Activated T-helper 1 cell treated with anti-CD3 and anti-CD28 coated beads, Interleukin-12 subunit alpha, Interleukin-12 subunit beta, Interleukin-2, Interleukin-4 antibody, amounts not matched to agents 30 ng/mL and 10 ng/mL and 1 ng/mL, durations not matched to agents 14 hours and 24 hours and 36 hours (primary cell): ENCODE measurements around the gene NEDD8. TPM values are rescaled to one million over a fixed set of nuclear protein-coding genes. Genes with fewer than 3 reads are reported as not detected.
A peak's percentile ranks its signal among the peaks of the same experiment; 100 is the strongest.

ENCODE experiments used
- DNase-seq: peaks from one replicate; pipeline ENCODE4 v3.0.0; 2021; ENCODE audit warnings: low spot score
- H3K27ac Mint-ChIP-seq: one replicate; pipeline ENCODE4 v1.8.0; 2021; ENCODE audit warnings: mild to moderate bottlenecking, mixed read lengths
- H3K27me3 Mint-ChIP-seq: one replicate; pipeline ENCODE4 v1.8.0; 2022; ENCODE audit warnings: mild to moderate bottlenecking, moderate library complexity, mixed read lengths; ENCODE audit not compliant: insufficient read depth
- H3K36me3 Mint-ChIP-seq: one replicate; pipeline ENCODE4 v1.8.0; 2021; ENCODE audit warnings: low read depth, mixed read lengths
- H3K4me1 Mint-ChIP-seq: one replicate; pipeline ENCODE4 v1.8.0; 2021; ENCODE audit warnings: low read depth, mixed read lengths
- H3K4me3 Mint-ChIP-seq: one replicate; pipeline ENCODE4 v1.8.0; 2021; ENCODE audit warnings: mild to moderate bottlenecking, moderate library complexity, mixed read lengths
- H3K9me3 Mint-ChIP-seq: one replicate; pipeline ENCODE4 v1.8.0; 2021; ENCODE audit warnings: mixed read lengths
- intact Hi-C: fragments of 100-400 bp; cut with micrococcal nuclease; formaldehyde crosslinking; loops from one replicate; pipeline ENCODE4 v1.15.1; 2024
- total RNA-seq: library from RNA; stranded (reverse); gene quantifications from 2 replicates; pipeline ENCODE4 v1.2.3, GENCODE V29; 2022

NEDD8 gene
- total RNA-seq, 1 donor from 2014 or later = 185 TPM

- H3K4me1 Mint-ChIP-seq = peaks cover 52% of the 10 kb centered on the region
- peak; percentile 87 for DNase-seq
- H3K27ac Mint-ChIP-seq = peak within 1 kb of the TSS; percentile 96
- peak within 1 kb of the TSS; percentile 93 for H3K4me3 Mint-ChIP-seq
- intact Hi-C loops = loop anchor here (1.0 kb wide), 8 partner anchors 28 to 171 kb away; partner anchors contain the start of genes CHMP4A, DHRS1, GMPR2 and IPO4
- no peaks in the 10 kb centered on the region for H3K9me3 Mint-ChIP-seq
- H3K27me3 Mint-ChIP-seq = no peaks in the 10 kb centered on the region
- peaks cover 12% of the 10 kb centered on the region for H3K36me3 Mint-ChIP-seq
These were observed 39.1 kb upstream of the NEDD8 start, which contains the start of gene RABGGTA for GRCh38 chr14:24271134-24271833. Gene RABGGTA, minus strand, starts transcription at chr14:24271597. Its CDS starts 482 bp downstream, at chr14:24271115.

- H3K4me3 Mint-ChIP-seq = peak overlapping the region; percentile 93
- H3K4me1 Mint-ChIP-seq = peaks cover 52% of the 10 kb centered on the region
- intact Hi-C loops = loop anchor here (1.0 kb wide), 8 partner anchors 28 to 172 kb away; partner anchors contain the start of genes CHMP4A, DHRS1, GMPR2 and IPO4
- H3K36me3 Mint-ChIP-seq = peaks cover 14% of the 10 kb centered on the region
- no peaks in the 10 kb centered on the region for H3K9me3 Mint-ChIP-seq
- no peak for DNase-seq
- H3K27me3 Mint-ChIP-seq = no peaks in the 10 kb centered on the region
- H3K27ac Mint-ChIP-seq = peak overlapping the region; percentile 96
These were observed 38.5 kb upstream of the NEDD8 start for GRCh38 chr14:24270537-24271133.

- peak overlapping the region; percentile 93 for H3K4me3 Mint-ChIP-seq
- intact Hi-C loops = no loop called here
- no peaks in the 10 kb centered on the region for H3K27me3 Mint-ChIP-seq
- H3K9me3 Mint-ChIP-seq = no peaks in the 10 kb centered on the region
- no peak overlapping the region for H3K27ac Mint-ChIP-seq
- peaks cover 14% of the 10 kb centered on the region for H3K36me3 Mint-ChIP-seq
- no peak for DNase-seq
- H3K4me1 Mint-ChIP-seq = peaks cover 49% of the 10 kb centered on the region
These were observed 37.9 kb upstream of the NEDD8 start for GRCh38 chr14:24269910-24270536.

GRCh38 chr14:24269368-24269767, 37.2 kb upstream of the NEDD8 start:
- DNase-seq = no peak
- H3K27me3 Mint-ChIP-seq = no peaks in the 10 kb centered on the region
- peak overlapping the region; percentile 50 for H3K4me3 Mint-ChIP-seq
- H3K36me3 Mint-ChIP-seq = peaks cover 16% of the 10 kb centered on the region
- no peak overlapping the region for H3K27ac Mint-ChIP-seq
- intact Hi-C loops = no loop called here
- H3K4me1 Mint-ChIP-seq = peaks cover 46% of the 10 kb centered on the region
- no peaks in the 10 kb centered on the region for H3K9me3 Mint-ChIP-seq

- Mint-ChIP-seq H3K4me3 (no peak overlapping the region), H3K36me3 (peaks cover 16% of the 10 kb centered on the region), H3K27me3 (no peaks in the 10 kb centered on the region), H3K9me3 (no peaks in the 10 kb centered on the region), H3K4me1 (peaks cover 34% of the 10 kb centered on the region), H3K27ac (no peak overlapping the region)
- no peak for DNase-seq
- intact Hi-C loops = no loop called here
These were observed 36.1 kb upstream of the NEDD8 start for GRCh38 chr14:24268225-24268624.

GRCh38 chr14:24267516-24267915, 35.3 kb upstream of the NEDD8 start:
- Mint-ChIP-seq H3K36me3 (peaks cover 16% of the 10 kb centered on the region), H3K4me1 (peaks cover 28% of the 10 kb centered on the region), H3K27me3 (no peaks in the 10 kb centered on the region), H3K27ac (peak overlapping the region; percentile 18), H3K4me3 (no peak overlapping the region), H3K9me3 (no peaks in the 10 kb centered on the region)
- no peak for DNase-seq
- intact Hi-C loops = no loop called here

- intact Hi-C loops = no loop called here
- peaks cover 16% of the 10 kb centered on the region for H3K36me3 Mint-ChIP-seq
- no peaks in the 10 kb centered on the region for H3K27me3 Mint-ChIP-seq
- H3K4me3 Mint-ChIP-seq = peak overlapping the region; percentile 22
- peaks cover 19% of the 10 kb centered on the region for H3K4me1 Mint-ChIP-seq
- H3K9me3 Mint-ChIP-seq = no peaks in the 10 kb centered on the region
- H3K27ac Mint-ChIP-seq = no peak overlapping the region
- DNase-seq = no peak
These were observed 34.4 kb upstream of the NEDD8 start for GRCh38 chr14:24266344-24267244.

- Mint-ChIP-seq H3K36me3 (peaks cover 16% of the 10 kb centered on the region), H3K4me3 (no peak overlapping the region), H3K9me3 (no peaks in the 10 kb centered on the region), H3K4me1 (peaks cover 6% of the 10 kb centered on the region), H3K27me3 (no peaks in the 10 kb centered on the region), H3K27ac (peak overlapping the region; percentile 23)
- intact Hi-C loops = no loop called here
- no peak for DNase-seq
These were observed 32.1 kb upstream of the NEDD8 start for GRCh38 chr14:24264298-24264697.

- Mint-ChIP-seq H3K36me3 (peaks cover 16% of the 10 kb centered on the region), H3K4me3 (no peak overlapping the region), H3K27ac (no peak overlapping the region), H3K27me3 (no peaks in the 10 kb centered on the region), H3K4me1 (peaks cover 6% of the 10 kb centered on the region), H3K9me3 (no peaks in the 10 kb centered on the region)
- no peak for DNase-seq
- intact Hi-C loops = no loop called here
These were observed 31.7 kb upstream of the NEDD8 start for GRCh38 chr14:24263848-24264247.

- Mint-ChIP-seq H3K36me3 (peaks cover 18% of the 10 kb centered on the region), H3K27ac (no peak within 1 kb of the TSS), H3K4me1 (peaks cover 6% of the 10 kb centered on the region), H3K9me3 (no peaks in the 10 kb centered on the region), H3K4me3 (no peak within 1 kb of the TSS), H3K27me3 (no peaks in the 10 kb centered on the region)
- intact Hi-C loops = no loop called here
- DNase-seq = no peak
These were observed 30.9 kb upstream of the NEDD8 start, which contains the start of gene TGM1 for GRCh38 chr14:24262821-24263733. Gene TGM1, minus strand, starts transcription at chr14:24263177. Its CDS starts 825 bp downstream, at chr14:24262352.

- H3K9me3 Mint-ChIP-seq = no peaks in the 10 kb centered on the region
- H3K27ac Mint-ChIP-seq = no peak overlapping the region
- H3K4me3 Mint-ChIP-seq = no peak overlapping the region
- no peak for DNase-seq
- H3K36me3 Mint-ChIP-seq = peaks cover 13% of the 10 kb centered on the region
- peaks cover 2% of the 10 kb centered on the region for H3K4me1 Mint-ChIP-seq
- intact Hi-C loops = no loop called here
- no peaks in the 10 kb centered on the region for H3K27me3 Mint-ChIP-seq
These were observed 29.8 kb upstream of the NEDD8 start for GRCh38 chr14:24261969-24262327.
